MM.1S (cell line): ENCODE data around the gene MED16.
"Not testable (repeated sequence)": the region's sequence is repeated elsewhere in the genome, so short reads cannot be mapped to it uniquely, and the experiment has no call there.

ENCODE experiments used
- DNase-seq: peaks from one replicate; pipeline ENCODE4 v3.0.0-alpha.2; 2015
- H2AFZ ChIP-seq: fragments of 300-600 bp; sonication (generic); 2 replicates; pipeline ENCODE4 v1.6.0; 2016; ENCODE audit warnings: antibody characterized with exemption, low read length
- H3F3A ChIP-seq: fragments of 300-600 bp; sonication (generic); 2 replicates; pipeline ENCODE4 v1.6.1; 2016; ENCODE audit warnings: mild to moderate bottlenecking, antibody characterized with exemption, low read length, moderate library complexity, mixed read lengths; ENCODE audit not compliant: insufficient read depth
- H3K27ac ChIP-seq: fragments of 300-600 bp; sonication (generic); 2 replicates; pipeline ENCODE4 v1.5.1; 2016; ENCODE audit warnings: mild to moderate bottlenecking, low read length
- H3K27me3 ChIP-seq: fragments of 300-600 bp; sonication (generic); replicated peaks from 2 replicates; pipeline ENCODE4 v1.6.0; 2016; ENCODE audit warnings: low read length; ENCODE audit not compliant: insufficient read depth
- H3K36me3 ChIP-seq: fragments of 300-600 bp; sonication (generic); replicated peaks from 2 replicates; pipeline ENCODE4 v1.6.1; 2016; ENCODE audit warnings: mild to moderate bottlenecking, low read length, mixed read lengths; ENCODE audit not compliant: insufficient read depth
- H3K4me1 ChIP-seq: fragments of 300-600 bp; sonication (generic); 2 replicates; pipeline ENCODE4 v1.6.1; 2016; ENCODE audit warnings: low read length, mixed read lengths
- H3K4me2 ChIP-seq: fragments of 300-600 bp; sonication (generic); 2 replicates; pipeline ENCODE4 v1.6.0; 2016; ENCODE audit warnings: low read depth, low read length
- H3K4me3 ChIP-seq: fragments of 300-600 bp; sonication (generic); 2 replicates; pipeline ENCODE4 v1.5.1; 2016; ENCODE audit warnings: low read length, mixed read lengths
- H3K79me2 ChIP-seq: fragments of 300-600 bp; sonication (generic); 2 replicates; pipeline ENCODE4 v1.6.1; 2016; ENCODE audit warnings: mixed run types, low read length, mixed read lengths
- H3K9ac ChIP-seq: fragments of 300-600 bp; sonication (generic); 2 replicates; pipeline ENCODE4 v1.6.1; 2016; ENCODE audit warnings: low read length, mixed read lengths
- H3K9me2 ChIP-seq: fragments of 300-600 bp; sonication (generic); replicated peaks from 2 replicates; pipeline ENCODE4 v1.6.1; 2016; ENCODE audit warnings: mild to moderate bottlenecking, low read length, mixed read lengths; ENCODE audit not compliant: insufficient read depth
- H3K9me3 ChIP-seq: fragments of 300-600 bp; sonication (generic); replicated peaks from 2 replicates; pipeline ENCODE4 v1.6.1; 2016; ENCODE audit warnings: mild to moderate bottlenecking, low read length, mixed read lengths; ENCODE audit not compliant: insufficient read depth
- H4K20me1 ChIP-seq: fragments of 300-600 bp; sonication (generic); 2 replicates; pipeline ENCODE4 v1.6.1; 2016; ENCODE audit warnings: mild to moderate bottlenecking, low read length, moderate library complexity, mixed read lengths; ENCODE audit not compliant: insufficient read depth
- EZH2 ChIP-seq: fragments of 300-600 bp; sonication (generic); optimal IDR thresholded peaks from 2 replicates; pipeline ENCODE3; 2017; ENCODE audit warnings: low read depth, mild to moderate bottlenecking, antibody characterized with exemption, low read length, mixed read lengths
- EZH2phosphoT487 ChIP-seq: fragments of 300-600 bp; sonication (generic); IDR thresholded peaks from 2 replicates; pipeline ENCODE4 v1.6.1; 2018; ENCODE audit warnings: antibody characterized with exemption, low read length
- TF ChIP-seq, protein P1 (sequence below): fragments of 300-600 bp; sonication (generic); IDR thresholded peaks from 2 replicates; pipeline ENCODE4 v1.5.1; 2016; ENCODE audit warnings: antibody characterized with exemption, low read length, mixed read lengths

Gene MED16

DNA sequence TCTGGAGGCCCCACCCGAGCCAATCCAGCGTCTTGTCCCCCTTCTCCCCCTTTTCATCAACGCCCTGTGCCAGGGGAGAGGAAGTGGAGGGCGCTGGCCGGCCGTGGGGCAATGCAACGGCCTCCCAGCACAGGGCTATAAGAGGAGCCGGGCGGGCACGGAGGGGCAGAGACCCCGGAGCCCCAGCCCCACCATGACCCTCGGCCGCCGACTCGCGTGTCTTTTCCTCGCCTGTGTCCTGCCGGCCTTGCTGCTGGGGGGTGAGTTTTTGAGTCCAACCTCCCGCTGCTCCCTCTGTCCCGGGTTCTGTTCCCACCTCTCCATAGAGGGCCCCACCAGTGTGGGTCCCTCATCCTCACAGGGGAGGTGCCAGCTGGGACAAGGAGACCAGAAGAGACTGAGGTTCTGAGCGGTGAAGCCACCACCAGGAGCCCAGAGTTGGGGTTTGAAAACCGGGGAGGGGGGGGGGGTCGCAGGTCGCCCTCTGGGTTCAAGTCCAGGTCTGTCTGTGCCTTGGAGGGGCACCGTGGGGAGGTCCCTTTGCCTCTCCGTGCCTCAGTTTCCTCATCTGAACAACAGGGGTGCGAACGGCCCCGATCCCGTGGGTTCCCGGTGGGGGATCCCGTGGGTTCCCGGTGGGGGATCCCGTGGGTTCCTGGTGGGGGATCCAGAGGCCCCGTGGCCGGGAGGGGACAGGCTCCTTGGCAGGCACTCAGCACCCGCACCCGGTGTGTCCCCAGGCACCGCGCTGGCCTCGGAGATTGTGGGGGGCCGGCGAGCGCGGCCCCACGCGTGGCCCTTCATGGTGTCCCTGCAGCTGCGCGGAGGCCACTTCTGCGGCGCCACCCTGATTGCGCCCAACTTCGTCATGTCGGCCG is 40.6 kb downstream of the MED16 start, which contains the start of gene ELANE:
Gene ELANE, plus strand, starts transcription at position 168 of the 878 bp plus-strand sequence. Its CDS starts 26 bp downstream, at position 194.
- H3F3A ChIP-seq, result no peaks in the 10 kb centered on the region
- no peak within 1 kb of the TSS for H3K4me3 ChIP-seq
- no peak within 1 kb of the TSS for H2AFZ ChIP-seq
- TF ChIP-seq EZH2phosphoT487, result no peak
- H3K9me2 ChIP-seq, result no peaks in the 10 kb centered on the region
- H3K4me2 ChIP-seq, result no peak within 1 kb of the TSS
- H3K27me3 ChIP-seq, result peaks cover 77% of the 10 kb centered on the region
- no peaks in the 10 kb centered on the region for H3K36me3 ChIP-seq
- no peak within 1 kb of the TSS for H3K27ac ChIP-seq
- H3K79me2 ChIP-seq, result no peaks in the 10 kb centered on the region
- H3K9ac ChIP-seq, result no peak within 1 kb of the TSS
- no peaks in the 10 kb centered on the region for H3K4me1 ChIP-seq
- no peaks in the 10 kb centered on the region for H3K9me3 ChIP-seq
- no peak for DNase-seq
- H4K20me1 ChIP-seq, result no peaks in the 10 kb centered on the region

DNA sequence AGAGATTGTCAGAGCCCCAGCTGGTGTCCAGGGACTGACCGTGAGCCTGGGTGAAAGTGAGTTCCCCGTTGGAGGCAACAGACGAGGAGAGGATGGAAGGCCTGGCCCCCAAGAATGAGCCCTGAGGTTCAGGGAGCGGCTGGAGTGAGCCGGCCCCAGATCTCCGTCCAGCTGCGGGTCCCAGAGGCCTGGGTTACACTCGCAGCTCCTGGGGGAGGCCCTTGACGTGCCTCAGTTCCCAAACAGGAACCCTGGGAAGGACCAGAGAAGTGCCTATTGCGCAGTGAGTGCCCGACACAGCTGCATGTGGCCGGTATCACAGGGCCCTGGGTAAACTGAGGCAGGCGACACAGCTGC is 42.0 kb downstream of the MED16 start:
- no peak for DNase-seq
- no peak overlapping the region for H3K9ac ChIP-seq
- no peak overlapping the region for H3K4me3 ChIP-seq
- no peak overlapping the region for H3K27ac ChIP-seq
- H3K79me2 ChIP-seq, result no peaks in the 10 kb centered on the region
- H3K9me3 ChIP-seq, result no peaks in the 10 kb centered on the region
- no peaks in the 10 kb centered on the region for H3K9me2 ChIP-seq
- H3F3A ChIP-seq, result no peaks in the 10 kb centered on the region
- no peaks in the 10 kb centered on the region for H3K36me3 ChIP-seq
- TF ChIP-seq EZH2 (no peak), EZH2phosphoT487 (no peak)
- TF ChIP-seq, protein P1, sequence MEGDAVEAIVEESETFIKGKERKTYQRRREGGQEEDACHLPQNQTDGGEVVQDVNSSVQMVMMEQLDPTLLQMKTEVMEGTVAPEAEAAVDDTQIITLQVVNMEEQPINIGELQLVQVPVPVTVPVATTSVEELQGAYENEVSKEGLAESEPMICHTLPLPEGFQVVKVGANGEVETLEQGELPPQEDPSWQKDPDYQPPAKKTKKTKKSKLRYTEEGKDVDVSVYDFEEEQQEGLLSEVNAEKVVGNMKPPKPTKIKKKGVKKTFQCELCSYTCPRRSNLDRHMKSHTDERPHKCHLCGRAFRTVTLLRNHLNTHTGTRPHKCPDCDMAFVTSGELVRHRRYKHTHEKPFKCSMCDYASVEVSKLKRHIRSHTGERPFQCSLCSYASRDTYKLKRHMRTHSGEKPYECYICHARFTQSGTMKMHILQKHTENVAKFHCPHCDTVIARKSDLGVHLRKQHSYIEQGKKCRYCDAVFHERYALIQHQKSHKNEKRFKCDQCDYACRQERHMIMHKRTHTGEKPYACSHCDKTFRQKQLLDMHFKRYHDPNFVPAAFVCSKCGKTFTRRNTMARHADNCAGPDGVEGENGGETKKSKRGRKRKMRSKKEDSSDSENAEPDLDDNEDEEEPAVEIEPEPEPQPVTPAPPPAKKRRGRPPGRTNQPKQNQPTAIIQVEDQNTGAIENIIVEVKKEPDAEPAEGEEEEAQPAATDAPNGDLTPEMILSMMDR, result no peak
- H2AFZ ChIP-seq, result no peak overlapping the region
- H3K4me2 ChIP-seq, result no peak overlapping the region
- peaks cover 90% of the 10 kb centered on the region for H3K27me3 ChIP-seq
- H4K20me1 ChIP-seq, result no peaks in the 10 kb centered on the region
- H3K4me1 ChIP-seq, result no peaks in the 10 kb centered on the region

DNA sequence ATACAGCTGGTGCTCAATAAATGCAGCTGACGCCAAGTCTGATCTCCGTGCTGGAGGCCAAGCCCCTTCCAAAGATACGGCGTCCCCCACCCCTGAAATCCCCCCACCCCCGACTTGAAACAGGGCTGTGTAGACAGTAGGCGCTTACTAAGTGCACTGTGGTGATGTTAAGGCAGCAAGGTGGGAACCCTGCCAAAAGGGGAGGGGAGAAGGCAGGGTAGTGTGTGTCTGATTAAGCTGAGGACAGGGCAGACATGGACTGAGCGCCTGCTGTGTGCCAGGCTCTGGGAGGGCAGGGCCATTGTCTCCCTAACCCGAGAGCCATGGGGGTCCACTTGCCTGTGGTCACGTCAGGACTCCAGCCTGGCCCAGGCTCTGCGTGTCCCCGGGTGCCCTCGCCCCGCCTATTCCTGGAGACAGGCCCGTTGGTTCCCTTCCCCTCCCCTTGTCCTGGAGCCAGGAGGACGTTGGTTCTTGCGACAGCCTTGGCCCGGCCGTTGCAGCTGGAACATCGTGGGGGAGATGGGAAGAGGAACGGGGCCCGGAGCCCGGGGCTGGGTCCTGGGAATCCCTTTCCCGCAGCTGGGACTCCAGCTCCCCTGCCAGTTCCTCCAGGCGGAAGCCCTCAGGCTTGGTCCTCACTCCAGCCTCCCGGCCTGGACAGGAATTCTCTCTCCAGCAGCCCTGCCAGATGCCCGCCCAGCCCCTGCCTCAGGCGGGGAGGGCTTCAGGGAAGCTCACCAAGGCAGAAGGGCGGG is 42.6 kb downstream of the MED16 start:
- TF ChIP-seq EZH2phosphoT487, result no peak
- TF ChIP-seq EZH2, result no peak
- TF ChIP-seq, protein P1, result no peak
- peaks cover 87% of the 10 kb centered on the region for H3K27me3 ChIP-seq
- no peak for DNase-seq
- no peaks in the 10 kb centered on the region for H3K79me2 ChIP-seq
- no peaks in the 10 kb centered on the region for H4K20me1 ChIP-seq
- no peaks in the 10 kb centered on the region for H3K9me3 ChIP-seq
- H3F3A ChIP-seq, result peaks cover 4% of the 10 kb centered on the region; the same call in 1 of the 2 replicates
- H2AFZ ChIP-seq, result no peak overlapping the region
- H3K36me3 ChIP-seq, result no peaks in the 10 kb centered on the region
- H3K4me1 ChIP-seq, result no peaks in the 10 kb centered on the region
- no peak overlapping the region for H3K9ac ChIP-seq
- H3K4me3 ChIP-seq, result no peak overlapping the region
- H3K27ac ChIP-seq, result no peak overlapping the region
- no peaks in the 10 kb centered on the region for H3K9me2 ChIP-seq
- H3K4me2 ChIP-seq, result no peak overlapping the region

DNA sequence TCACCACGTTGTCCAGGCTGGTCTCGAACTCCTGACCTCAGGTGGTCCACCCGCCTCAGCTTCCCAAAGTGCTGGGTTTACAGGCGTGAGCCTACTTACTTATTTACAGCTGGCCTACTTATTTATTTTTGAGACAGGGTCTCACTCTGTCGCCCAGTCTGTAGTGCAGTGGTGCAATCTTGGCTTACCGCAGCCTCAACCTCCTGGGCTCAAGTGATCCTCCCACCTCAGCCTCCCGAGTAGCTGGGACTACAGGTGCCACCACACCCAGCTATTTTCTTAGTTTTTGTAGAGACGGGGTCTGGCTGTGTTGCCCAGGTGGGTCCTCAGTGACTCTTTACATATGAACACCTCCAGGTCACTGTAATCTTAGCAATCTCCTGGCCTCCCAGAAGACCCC is 43.8 kb downstream of the MED16 start:
- not testable (repeated sequence) for H3F3A ChIP-seq, H3K4me3 ChIP-seq, DNase-seq, H3K27ac ChIP-seq, H4K20me1 ChIP-seq, H3K36me3 ChIP-seq, H3K4me1 ChIP-seq, H3K79me2 ChIP-seq, H3K9me2 ChIP-seq, H2AFZ ChIP-seq, H3K9me3 ChIP-seq, H3K4me2 ChIP-seq, H3K9ac ChIP-seq
- H3K27me3 ChIP-seq, result peaks cover 88% of the 10 kb centered on the region
